WTC11 (cell line): ENCODE measurements around the gene ZNF189. TPM values are rescaled to one million over a fixed set of nuclear protein-coding genes. Genes with fewer than 3 reads are reported as not detected.

Experiments used
- ATAC-seq: fragments of 200-7000 bp; cut with Tn5 transposase; 2 replicates; pipeline ENCODE4 v1.10.0; 2021; ENCODE audit warnings: mild to moderate bottlenecking, moderate library complexity
- CTCF ChIA-PET: fragments of 300-600 bp; sonication (Branson Sonifier 250); formaldehyde crosslinking; loops from one replicate; lab custom pipeline; 2021; ENCODE audit warnings: antibody characterized with exemption; lab: Charles Lee
- POLR2A ChIA-PET: fragments of 350-600 bp; sonication (Branson Sonifier 250); formaldehyde crosslinking; loops from one replicate; lab custom pipeline; 2021; ENCODE audit warnings: antibody characterized with exemption; lab: Charles Lee
- DNase-seq: peaks from one replicate; pipeline ENCODE4 v3.0.0; 2021; ENCODE audit warnings: low spot score
- H3K27ac Mint-ChIP-seq: 2 replicates; pipeline ENCODE4 v1.8.0; 2021; ENCODE audit warnings: mixed read lengths
- H3K27me3 Mint-ChIP-seq: 2 replicates; pipeline ENCODE4 v1.8.0; 2021; ENCODE audit warnings: low read depth, mild to moderate bottlenecking, moderate library complexity, mixed read lengths
- H3K36me3 Mint-ChIP-seq: 2 replicates; pipeline ENCODE4 v1.8.0; 2021; ENCODE audit warnings: mixed read lengths
- H3K4me1 Mint-ChIP-seq: 2 replicates; pipeline ENCODE4 v1.8.0; 2022; ENCODE audit warnings: mixed read lengths
- H3K4me3 Mint-ChIP-seq: 2 replicates; pipeline ENCODE4 v1.8.0; 2021; ENCODE audit warnings: mild to moderate bottlenecking, moderate library complexity, mixed read lengths
- H3K9me3 Mint-ChIP-seq: 2 replicates; pipeline ENCODE4 v1.8.0; 2021; ENCODE audit warnings: mixed read lengths
- ARID4B ChIP-seq: sonication (generic); formaldehyde crosslinking; IDR thresholded peaks from 2 replicates; pipeline ENCODE4 v1.8.0; 2023; ENCODE audit warnings: missing genetic modification reagents, mild to moderate bottlenecking, borderline replicate concordance
- CTCF ChIP-seq: fragments of 200-600 bp; IDR thresholded peaks from 2 replicates; pipeline ENCODE4 v1.8.0; 2022; ENCODE audit warnings: antibody characterized with exemption
- E2F1 ChIP-seq: sonication (generic); formaldehyde crosslinking; IDR thresholded peaks from 2 replicates; pipeline ENCODE4 v1.8.0; 2022; ENCODE audit warnings: mild to moderate bottlenecking, missing genetic modification reagents
- ERG ChIP-seq: fragments of 250-450 bp; sonication (Bioruptor Pico); IDR thresholded peaks from 2 replicates; pipeline ENCODE4 v1.8.0; 2021; ENCODE audit warnings: mild to moderate bottlenecking
- GTF2I ChIP-seq: fragments of 250-450 bp; sonication (Bioruptor Pico); conservative IDR thresholded peaks from 2 replicates; pipeline ENCODE4 v1.4.0; 2021; ENCODE audit warnings: mild to moderate bottlenecking
- JUN ChIP-seq: sonication (generic); formaldehyde crosslinking; IDR thresholded peaks from 2 replicates; pipeline ENCODE4 v1.8.0; 2023; ENCODE audit warnings: mild to moderate bottlenecking, missing genetic modification reagents
- MAX ChIP-seq: sonication (generic); formaldehyde crosslinking; IDR thresholded peaks from 2 replicates; pipeline ENCODE4 v1.8.0; 2022; ENCODE audit warnings: mild to moderate bottlenecking, missing genetic modification reagents
- NFE2L1 ChIP-seq: sonication (generic); formaldehyde crosslinking; IDR thresholded peaks from 2 replicates; pipeline ENCODE4 v1.8.1; 2023; ENCODE audit warnings: missing genetic modification reagents
- NR1H2 ChIP-seq: sonication (generic); formaldehyde crosslinking; IDR thresholded peaks from 2 replicates; pipeline ENCODE4 v1.9.0; 2021; ENCODE audit warnings: mild to moderate bottlenecking, moderate library complexity, missing genetic modification reagents
- NR3C1 ChIP-seq: sonication (generic); formaldehyde crosslinking; conservative IDR thresholded peaks from 2 replicates; pipeline ENCODE4 v1.8.1; 2023; ENCODE audit warnings: low read depth, mild to moderate bottlenecking, missing genetic modification reagents
- STAT6 ChIP-seq: sonication (generic); formaldehyde crosslinking; conservative IDR thresholded peaks from 2 replicates; pipeline ENCODE4 v1.8.1; 2023; ENCODE audit warnings: mild to moderate bottlenecking, low read depth, missing genetic modification reagents, moderate library complexity
- TCF7 ChIP-seq: sonication (generic); formaldehyde crosslinking; IDR thresholded peaks from 2 replicates; pipeline ENCODE4 v1.8.0; 2022; ENCODE audit warnings: mild to moderate bottlenecking, low read depth, missing genetic modification reagents, moderate library complexity
- USF1 ChIP-seq: sonication (generic); formaldehyde crosslinking; IDR thresholded peaks from 2 replicates; pipeline ENCODE4 v1.8.0; 2022; ENCODE audit warnings: mild to moderate bottlenecking, missing genetic modification reagents
- ZNF317 ChIP-seq: sonication (generic); formaldehyde crosslinking; IDR thresholded peaks from 2 replicates; pipeline ENCODE4 v1.8.1; 2023; ENCODE audit warnings: low read depth, mild to moderate bottlenecking, moderate library complexity, missing genetic modification reagents, borderline replicate concordance
- total RNA-seq: library from RNA; stranded (reverse); gene quantifications from 3 replicates; pipeline ENCODE4 v1.2.3, GENCODE V29; 2021

Gene ZNF189
- total RNA-seq, 1 experiment from 2014 or later: 10.3 TPM

GRCh38 chr9:101353683-101354082 is 45.0 kb upstream of the ZNF189 start:
- ATAC-seq: no peak
- no peak overlapping the region for H3K4me3 Mint-ChIP-seq
- POLR2A ChIA-PET: no interaction called here
- peaks cover 8% of the 10 kb centered on the region for H3K9me3 Mint-ChIP-seq
- TF ChIP-seq ARID4B (CRISPR knock-in tag): no peak
- no peak for TF ChIP-seq JUN (CRISPR knock-in tag)
- TF ChIP-seq NFE2L1 (CRISPR knock-in tag): no peak
- no peak for TF ChIP-seq ZNF317 (CRISPR knock-in tag)
- TF ChIP-seq MAX (CRISPR knock-in tag): no peak
- TF ChIP-seq USF1 (CRISPR knock-in tag): no peak
- no peak for TF ChIP-seq NR3C1 (CRISPR knock-in tag)
- DNase-seq: no peak
- no peaks in the 10 kb centered on the region; the same call in 1 of the 2 replicates for H3K36me3 Mint-ChIP-seq
- H3K4me1 Mint-ChIP-seq: no peaks in the 10 kb centered on the region
- H3K27ac Mint-ChIP-seq: no peak overlapping the region
- no peaks in the 10 kb centered on the region for H3K27me3 Mint-ChIP-seq
- CTCF ChIA-PET: no interaction called here

GRCh38 chr9:101354143-101354764 is 44.4 kb upstream of the ZNF189 start:
- no peaks in the 10 kb centered on the region; the same call in 1 of the 2 replicates for H3K36me3 Mint-ChIP-seq
- H3K27me3 Mint-ChIP-seq: no peaks in the 10 kb centered on the region
- ChIA-PET CTCF (no interaction called here), POLR2A (no interaction called here)
- ATAC-seq (no peak), DNase-seq (no peak)
- H3K4me3 Mint-ChIP-seq: no peak overlapping the region
- peaks cover 8% of the 10 kb centered on the region for H3K9me3 Mint-ChIP-seq
- H3K4me1 Mint-ChIP-seq: no peaks in the 10 kb centered on the region
- H3K27ac Mint-ChIP-seq: no peak overlapping the region
- TF ChIP-seq ZNF317 (CRISPR knock-in tag): no peak
- no peak for TF ChIP-seq ERG (CRISPR knock-in tag)
- TF ChIP-seq STAT6 (CRISPR knock-in tag): no peak
- TF ChIP-seq ARID4B (CRISPR knock-in tag): no peak
- no peak for TF ChIP-seq E2F1 (CRISPR knock-in tag)
- TF ChIP-seq NR1H2 (CRISPR knock-in tag): no peak
- no peak for TF ChIP-seq TCF7 (CRISPR knock-in tag)
- TF ChIP-seq CTCF: no peak
- TF ChIP-seq GTF2I: no peak
